BLaER1 treated with 17β-estradiol and CSF1 and Interleukin-3, amounts not matched to agents 10 nM and 100 nM (cell line): Measurements from ENCODE around the gene IGF2.

ENCODE experiments used
- H3K27ac ChIP-seq, 11 experiments: shearing (Covaris generic); formaldehyde crosslinking; 2 replicates each; pipeline ENCODE4 v1.8.1; 2022
- H3K27me3 ChIP-seq, 11 experiments: shearing (Covaris generic); formaldehyde crosslinking; 2 replicates each; pipeline ENCODE4 v1.8.1; 2022
- H3K36me3 ChIP-seq, 11 experiments: shearing (Covaris generic); formaldehyde crosslinking; 2 replicates each; pipeline ENCODE4 v1.8.1; 2022
- H3K4me1 ChIP-seq, 10 experiments: shearing (Covaris generic); formaldehyde crosslinking; 2 replicates each; pipeline ENCODE4 v1.8.1; 2022
- H3K4me2 ChIP-seq, 11 experiments: shearing (Covaris generic); formaldehyde crosslinking; 2 replicates each; pipeline ENCODE4 v1.8.1; 2022
- H3K4me3 ChIP-seq, 10 experiments: shearing (Covaris generic); formaldehyde crosslinking; 2 replicates each; pipeline ENCODE4 v1.8.1; 2022
- H3K9ac ChIP-seq, 11 experiments: shearing (Covaris generic); formaldehyde crosslinking; 2 replicates each; pipeline ENCODE4 v1.8.1; 2022
- H3K9me3 ChIP-seq, 11 experiments: shearing (Covaris generic); formaldehyde crosslinking; replicated peaks in 1 of 11; 2 replicates each; pipeline ENCODE4 v1.8.1; 2022
- H4K20me1 ChIP-seq, 11 experiments: shearing (Covaris generic); formaldehyde crosslinking; 2 replicates each; pipeline ENCODE4 v1.8.1; 2022
- Cebpa-rat ChIP-seq, 11 experiments: shearing (Covaris generic); IDR thresholded peaks; 2 replicates each; pipeline ENCODE4 v1.8.1; 2022

Gene IGF2

DNA sequence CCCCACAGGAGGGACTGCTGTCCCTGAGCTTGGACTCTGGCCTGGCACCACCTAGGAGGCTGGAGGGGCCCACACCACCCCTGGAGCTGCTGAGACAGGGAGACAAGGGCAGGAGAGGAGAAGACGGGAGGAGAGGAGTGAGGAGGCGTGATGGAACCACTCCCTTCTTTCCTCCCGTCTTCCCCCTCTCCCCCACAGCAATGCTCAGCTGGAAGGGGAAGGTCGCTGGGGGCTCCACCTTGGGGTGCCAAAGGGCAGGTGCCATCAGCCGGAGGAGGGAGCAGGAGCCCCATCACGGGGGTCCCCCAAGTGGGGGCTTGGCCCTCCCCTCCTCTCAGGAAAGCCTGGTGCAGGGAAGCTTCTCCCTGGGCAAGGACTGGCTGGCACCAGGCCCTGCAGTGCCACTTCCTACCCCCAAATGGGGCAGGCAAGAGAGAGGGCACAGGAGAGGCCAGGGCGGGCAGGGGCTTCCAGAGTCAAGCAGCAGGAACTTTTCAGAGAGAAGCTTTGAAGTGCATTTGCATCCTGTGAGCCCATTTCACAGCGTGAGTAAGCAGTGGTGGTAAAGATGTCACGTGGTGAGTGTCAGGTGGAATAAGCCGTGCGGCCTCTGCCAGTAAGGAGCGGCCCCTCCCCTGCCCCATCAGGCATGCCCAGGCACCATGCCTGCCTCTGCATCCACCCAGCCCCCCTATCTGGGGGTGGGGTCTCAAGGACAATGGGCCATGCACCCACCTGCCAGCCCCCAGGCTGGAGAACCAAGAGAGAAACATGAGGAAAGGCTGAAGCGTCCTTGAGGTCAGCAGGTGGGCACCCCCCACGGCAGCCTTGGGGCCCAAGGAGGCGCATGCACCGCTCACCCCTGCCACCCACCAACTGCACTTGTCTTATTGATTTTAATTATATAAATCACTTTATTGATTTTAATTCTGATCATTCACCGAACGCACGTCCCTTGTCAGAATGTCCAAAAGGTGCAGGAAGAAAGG lies 4.9 kb downstream of the IGF2 start:
- Histone ChIP-seq H3K27me3 (peaks cover 77 to 88% (median 83%) of the 10 kb centered on the region in 11 experiments), H3K4me3 (no peak overlapping the region), H4K20me1 (peaks cover 0 to 43% (median 11%) of the 10 kb centered on the region in 11 experiments; a peak in 12 of 22 replicates)

DNA sequence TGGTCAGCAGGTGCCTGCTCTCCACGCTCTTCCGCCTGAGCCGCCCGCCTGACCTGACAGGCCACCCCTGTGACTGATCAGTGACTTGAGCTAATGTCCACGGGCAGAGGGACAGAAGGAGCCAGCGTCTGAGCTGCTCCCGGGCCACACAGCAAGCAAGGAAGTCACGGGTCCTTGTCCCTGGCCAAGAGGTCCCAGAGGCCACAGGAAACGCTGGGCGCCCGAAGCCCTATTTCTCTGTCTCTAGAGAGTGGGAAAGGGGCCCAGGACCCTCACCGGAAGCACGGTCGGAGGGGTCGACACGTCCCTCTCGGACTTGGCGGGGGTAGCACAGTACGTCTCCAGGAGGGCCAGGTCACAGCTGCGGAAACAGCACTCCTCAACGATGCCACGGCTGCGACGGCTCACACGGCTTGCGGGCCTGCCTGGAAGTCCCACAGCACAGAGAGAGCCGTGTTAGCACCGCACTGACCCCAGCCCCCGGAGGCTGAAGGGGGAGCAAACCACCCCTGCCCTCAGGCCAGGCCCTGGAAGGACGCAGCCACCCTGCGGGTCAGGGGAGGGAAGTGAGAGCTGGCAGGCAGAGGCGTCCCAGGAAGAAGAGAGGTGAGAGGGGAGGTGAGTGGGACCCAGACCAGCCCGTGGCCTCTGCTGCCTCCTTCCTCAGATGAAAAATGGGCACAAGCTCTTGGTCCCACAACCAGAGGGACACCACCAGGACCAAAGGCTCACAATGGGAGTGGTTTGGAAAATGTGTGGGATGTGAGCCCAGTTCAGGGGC lies 5.8 kb downstream of the IGF2 start:
- H3K27ac ChIP-seq = no peak overlapping the region
- H3K4me3 ChIP-seq = no peak overlapping the region
- no peaks in the 10 kb centered on the region for H3K36me3 ChIP-seq
- H3K4me2 ChIP-seq = no peak overlapping the region
- TF ChIP-seq Cebpa-rat (IDR thresholded peaks at IDR 0.05) = no peak
- peaks cover 0 to 49% (median 11%) of the 10 kb centered on the region in 11 experiments; a peak in 12 of 22 replicates for H4K20me1 ChIP-seq
- H3K4me1 ChIP-seq = peaks cover 0 to 4% (median 2%) of the 10 kb centered on the region in 10 experiments; a peak in 12 of 20 replicates
- no peak overlapping the region for H3K9ac ChIP-seq
- H3K27me3 ChIP-seq = peaks cover 68 to 85% (median 74%) of the 10 kb centered on the region in 11 experiments
- H3K9me3 ChIP-seq = no peaks in the 10 kb centered on the region

More for the DNA sequence above, 4.9 kb downstream of the IGF2 start:
- H3K27ac ChIP-seq = no peak overlapping the region
- no peak overlapping the region for H3K9ac ChIP-seq
- peaks cover 0 to 3% (median 0%) of the 10 kb centered on the region in 10 experiments; a peak in 1 of 20 replicates for H3K4me1 ChIP-seq
- no peak for TF ChIP-seq Cebpa-rat (IDR thresholded peaks at IDR 0.05)
- H3K4me2 ChIP-seq = no peak overlapping the region
- H3K36me3 ChIP-seq = no peaks in the 10 kb centered on the region
- H3K9me3 ChIP-seq = no peaks in the 10 kb centered on the region

DNA sequence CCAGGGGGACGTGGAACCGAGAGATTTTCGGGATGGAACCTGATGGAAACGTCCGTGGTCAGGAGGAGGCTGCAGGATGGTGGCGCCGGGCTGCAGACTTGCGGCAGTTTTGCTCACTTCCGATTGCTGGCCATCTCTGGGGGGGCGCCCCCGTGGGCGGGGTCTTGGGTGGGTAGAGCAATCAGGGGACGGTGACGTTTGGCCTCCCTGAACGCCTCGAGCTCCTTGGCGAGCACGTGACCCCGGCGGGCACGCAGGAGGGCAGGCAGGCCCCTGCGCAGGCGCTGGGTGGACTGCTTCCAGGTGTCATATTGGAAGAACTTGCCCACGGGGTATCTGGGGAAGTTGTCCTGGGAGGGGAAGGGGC lies 6.3 kb downstream of the IGF2 start:
- Histone ChIP-seq H3K4me3 (no peak overlapping the region), H3K4me2 (no peak overlapping the region), H3K4me1 (peaks cover 0 to 10% (median 8%) of the 10 kb centered on the region in 10 experiments; a peak in 12 of 20 replicates), H3K9ac (no peak overlapping the region), H3K27me3 (peaks cover 62 to 79% (median 69%) of the 10 kb centered on the region in 11 experiments), H3K9me3 (no peaks in the 10 kb centered on the region), H3K36me3 (no peaks in the 10 kb centered on the region), H4K20me1 (peaks cover 0 to 49% (median 11%) of the 10 kb centered on the region in 11 experiments; a peak in 12 of 22 replicates), H3K27ac (no peak overlapping the region)
- no peak for TF ChIP-seq Cebpa-rat (IDR thresholded peaks at IDR 0.05)

DNA sequence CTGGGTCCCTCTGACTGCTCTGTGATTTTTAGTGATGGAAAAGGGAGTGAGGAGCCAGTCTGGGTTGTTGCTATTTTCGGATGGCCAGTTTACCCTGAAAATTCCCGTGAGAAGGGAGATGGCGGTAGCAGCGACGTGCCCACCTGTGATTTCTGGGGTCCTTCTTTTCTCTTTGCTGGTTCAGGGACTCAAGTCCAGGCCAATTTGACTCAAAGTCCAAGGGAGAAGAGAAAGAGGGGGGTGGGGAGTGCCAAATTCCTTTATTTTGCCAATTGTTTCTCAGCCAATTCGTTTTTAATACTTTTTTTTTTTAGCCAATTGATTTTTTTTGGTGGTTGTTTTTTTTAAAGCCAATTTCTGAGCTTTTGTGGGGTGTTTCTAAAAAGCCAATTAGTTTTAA lies 6.9 kb downstream of the IGF2 start:
- TF ChIP-seq Cebpa-rat (IDR thresholded peaks at IDR 0.05) = no peak
- no peak overlapping the region for H3K4me3 ChIP-seq
- no peak overlapping the region for H3K4me2 ChIP-seq
- H3K27ac ChIP-seq = no peak overlapping the region
- peaks cover 0 to 49% (median 11%) of the 10 kb centered on the region in 11 experiments; a peak in 12 of 22 replicates for H4K20me1 ChIP-seq
- H3K4me1 ChIP-seq = peaks cover 0 to 15% (median 7%) of the 10 kb centered on the region in 10 experiments; a peak in 12 of 20 replicates
- H3K9ac ChIP-seq = no peak overlapping the region
- peaks cover 56 to 73% (median 63%) of the 10 kb centered on the region in 11 experiments for H3K27me3 ChIP-seq
- no peaks in the 10 kb centered on the region for H3K36me3 ChIP-seq
- H3K9me3 ChIP-seq = no peaks in the 10 kb centered on the region

DNA sequence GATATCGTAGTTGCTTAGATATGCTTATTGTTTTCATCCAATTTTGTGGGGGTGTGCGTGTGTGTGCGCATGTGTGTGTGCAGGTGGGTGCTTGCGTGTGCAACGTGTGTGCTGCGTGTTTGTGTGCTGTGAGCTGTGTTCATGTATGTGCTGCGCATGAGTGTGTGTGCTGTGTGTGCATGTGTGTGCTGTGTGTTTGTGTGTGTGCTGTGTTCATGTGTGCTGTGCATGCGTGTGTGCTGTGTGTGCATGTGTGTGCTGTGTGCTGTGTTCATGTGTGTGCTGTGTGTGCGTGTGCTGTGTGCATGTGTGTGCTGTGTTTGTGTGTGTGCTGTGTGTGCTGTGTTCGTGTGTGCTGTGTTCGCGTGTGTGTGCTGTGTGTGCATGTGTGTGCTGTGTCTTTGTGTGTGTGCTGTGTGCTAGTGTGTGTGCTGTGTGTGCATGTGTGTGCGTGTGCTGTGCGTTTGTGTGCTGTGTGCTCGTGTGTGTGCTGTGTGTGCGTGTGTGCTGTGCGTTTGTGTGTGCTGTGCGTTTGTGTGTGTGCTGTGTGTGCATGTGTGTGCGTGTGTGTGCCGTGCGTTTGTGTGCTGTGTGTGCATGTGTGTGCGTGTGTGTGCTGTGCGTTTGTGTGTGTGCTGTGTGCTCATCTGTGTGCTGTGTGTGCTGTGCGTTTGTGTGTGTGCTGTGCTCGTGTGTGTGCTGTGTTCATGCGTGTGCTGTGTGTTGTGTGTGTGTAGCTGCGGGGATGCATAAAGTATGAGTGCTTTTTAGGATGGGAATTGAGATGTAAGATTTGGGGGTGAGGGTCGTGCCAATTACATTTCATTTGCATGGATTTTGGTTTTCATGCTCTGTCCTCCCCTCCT lies 7.6 kb downstream of the IGF2 start:
- H3K4me2 ChIP-seq = no peak overlapping the region
- no peak overlapping the region for H3K27ac ChIP-seq
- no peaks in the 10 kb centered on the region for H3K36me3 ChIP-seq
- H3K4me1 ChIP-seq = peaks cover 0 to 15% (median 7%) of the 10 kb centered on the region in 10 experiments; a peak in 12 of 20 replicates
- no peak overlapping the region for H3K9ac ChIP-seq
- H3K27me3 ChIP-seq = peaks cover 50 to 67% (median 56%) of the 10 kb centered on the region in 11 experiments
- H3K9me3 ChIP-seq = no peaks in the 10 kb centered on the region
- H3K4me3 ChIP-seq = no peak overlapping the region
- TF ChIP-seq Cebpa-rat (IDR thresholded peaks at IDR 0.05) = no peak
- H4K20me1 ChIP-seq = peaks cover 0 to 45% (median 9%) of the 10 kb centered on the region in 11 experiments; a peak in 12 of 22 replicates

DNA sequence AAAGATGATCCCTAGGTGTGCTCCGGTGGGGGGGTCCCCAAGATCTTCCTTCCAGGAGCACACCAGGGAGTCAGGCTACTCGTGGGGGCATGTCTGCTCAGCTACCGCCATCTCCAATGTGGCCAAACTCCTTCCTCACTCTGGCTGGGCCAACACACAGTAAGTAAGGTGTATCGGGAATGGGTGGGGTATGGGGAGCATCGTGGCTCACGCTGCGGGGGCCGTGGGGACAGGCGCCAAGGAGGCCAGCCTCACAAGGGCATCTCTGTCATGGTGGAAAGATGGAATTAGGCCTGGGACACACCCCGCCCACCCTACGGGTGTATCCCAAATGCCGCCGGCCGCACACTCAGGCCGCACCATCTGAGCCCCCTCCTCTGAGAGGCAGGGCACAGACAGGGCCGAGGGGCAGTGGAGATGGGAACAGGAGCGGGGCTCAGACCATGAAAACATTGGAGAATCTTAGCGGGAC lies 8.3 kb downstream of the IGF2 start:
- H3K9me3 ChIP-seq = no peaks in the 10 kb centered on the region
- H4K20me1 ChIP-seq = peaks cover 0 to 38% (median 8%) of the 10 kb centered on the region in 11 experiments; a peak in 11 of 22 replicates
- H3K27ac ChIP-seq = no peak overlapping the region
- H3K4me1 ChIP-seq = peaks cover 0 to 15% (median 7%) of the 10 kb centered on the region in 10 experiments; a peak in 12 of 20 replicates
- H3K4me2 ChIP-seq = no peak overlapping the region
- H3K4me3 ChIP-seq = no peak overlapping the region
- no peaks in the 10 kb centered on the region for H3K36me3 ChIP-seq
- peaks cover 43 to 60% (median 49%) of the 10 kb centered on the region in 11 experiments for H3K27me3 ChIP-seq
- no peak overlapping the region for H3K9ac ChIP-seq
- TF ChIP-seq Cebpa-rat (IDR thresholded peaks at IDR 0.05) = no peak

DNA sequence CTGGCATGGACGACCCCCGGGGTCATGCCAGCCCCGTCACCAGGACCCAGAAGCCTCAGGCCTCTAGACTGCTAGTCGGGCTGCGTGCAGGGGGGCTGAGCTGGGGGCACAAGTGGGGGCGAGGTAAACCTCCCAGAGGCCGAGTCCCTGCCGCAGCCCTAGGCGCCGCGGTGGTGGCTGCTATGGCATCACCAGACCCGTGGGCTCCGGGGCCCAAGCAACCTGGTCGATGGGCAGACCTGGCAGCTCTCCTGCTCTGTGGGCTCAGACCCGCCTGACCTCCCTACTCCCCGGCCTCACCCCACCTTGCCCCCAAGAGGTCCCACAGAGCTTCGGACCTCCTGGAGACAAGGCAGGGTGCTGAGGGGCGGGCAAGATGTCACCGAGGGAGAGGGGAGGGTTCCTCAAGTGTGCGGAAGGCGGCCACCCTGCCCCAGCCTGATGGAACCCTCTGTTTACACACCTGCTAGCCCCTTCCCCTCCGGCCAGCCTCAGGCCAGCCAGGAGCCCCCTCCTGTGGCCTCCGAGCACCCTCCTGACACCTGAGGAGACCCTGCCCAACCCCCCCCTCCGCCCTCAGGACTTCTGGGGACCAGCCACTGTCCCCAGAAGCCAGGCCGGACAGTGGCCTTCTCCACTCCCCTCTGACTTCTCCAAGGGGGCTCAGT lies 9.4 kb downstream of the IGF2 start:
- H3K4me3 ChIP-seq = no peak overlapping the region
- no peaks in the 10 kb centered on the region for H3K36me3 ChIP-seq
- H3K4me1 ChIP-seq = peaks cover 0 to 15% (median 7%) of the 10 kb centered on the region in 10 experiments; a peak in 12 of 20 replicates
- peaks cover 32 to 49% (median 38%) of the 10 kb centered on the region in 11 experiments for H3K27me3 ChIP-seq
- no peak overlapping the region for H3K27ac ChIP-seq
- H3K9me3 ChIP-seq = no peaks in the 10 kb centered on the region
- no peak overlapping the region for H3K9ac ChIP-seq
- no peak for TF ChIP-seq Cebpa-rat (IDR thresholded peaks at IDR 0.05)
- H3K4me2 ChIP-seq = no peak overlapping the region
- H4K20me1 ChIP-seq = peaks cover 0 to 27% (median 4%) of the 10 kb centered on the region in 11 experiments; a peak in 10 of 22 replicates
